ENCODE results near the gene TROAP. TPM values are rescaled to one million over a fixed set of nuclear protein-coding genes. Genes with fewer than 3 reads are reported as not detected.
"Not testable (repeated sequence)": the region's sequence is repeated elsewhere in the genome, so short reads cannot be mapped to it uniquely, and the experiment has no call there.

The TROAP gene
- total RNA-seq, 1 donor from 2014 or later = 4.8 TPM

DNA sequence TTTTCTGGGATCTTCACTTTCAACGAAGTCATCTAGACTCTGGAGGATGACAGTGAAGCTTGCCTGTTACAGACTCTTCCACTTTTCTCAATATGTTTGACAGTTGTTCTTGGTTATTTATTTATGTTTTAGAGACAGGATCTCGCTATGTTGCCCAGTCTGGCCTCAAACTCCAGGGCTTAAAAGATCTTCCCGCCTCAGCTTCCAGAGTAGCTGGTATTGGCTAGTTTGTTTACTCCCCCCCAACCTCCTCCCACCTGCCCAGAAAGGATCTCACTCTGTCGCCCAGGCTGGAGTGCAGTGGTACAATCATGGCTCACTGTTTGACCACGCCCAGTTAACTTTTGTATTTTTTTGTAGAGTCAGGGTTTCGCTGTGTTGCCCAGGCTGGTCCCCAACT is 47.5 kb downstream of the TROAP start:
- Histone ChIP-seq H3K4me3 (ENCODE audit: low read depth, low read length) (no peak overlapping the region), H3K36me3 (ENCODE audit: control insufficient read depth, insufficient read depth, low read length) (no peaks in the 10 kb centered on the region), H3K27me3 (ENCODE audit: control insufficient read depth, insufficient read depth, low read length) (no peaks in the 10 kb centered on the region)
- TF ChIP-seq, protein P1, sequence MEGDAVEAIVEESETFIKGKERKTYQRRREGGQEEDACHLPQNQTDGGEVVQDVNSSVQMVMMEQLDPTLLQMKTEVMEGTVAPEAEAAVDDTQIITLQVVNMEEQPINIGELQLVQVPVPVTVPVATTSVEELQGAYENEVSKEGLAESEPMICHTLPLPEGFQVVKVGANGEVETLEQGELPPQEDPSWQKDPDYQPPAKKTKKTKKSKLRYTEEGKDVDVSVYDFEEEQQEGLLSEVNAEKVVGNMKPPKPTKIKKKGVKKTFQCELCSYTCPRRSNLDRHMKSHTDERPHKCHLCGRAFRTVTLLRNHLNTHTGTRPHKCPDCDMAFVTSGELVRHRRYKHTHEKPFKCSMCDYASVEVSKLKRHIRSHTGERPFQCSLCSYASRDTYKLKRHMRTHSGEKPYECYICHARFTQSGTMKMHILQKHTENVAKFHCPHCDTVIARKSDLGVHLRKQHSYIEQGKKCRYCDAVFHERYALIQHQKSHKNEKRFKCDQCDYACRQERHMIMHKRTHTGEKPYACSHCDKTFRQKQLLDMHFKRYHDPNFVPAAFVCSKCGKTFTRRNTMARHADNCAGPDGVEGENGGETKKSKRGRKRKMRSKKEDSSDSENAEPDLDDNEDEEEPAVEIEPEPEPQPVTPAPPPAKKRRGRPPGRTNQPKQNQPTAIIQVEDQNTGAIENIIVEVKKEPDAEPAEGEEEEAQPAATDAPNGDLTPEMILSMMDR (IDR thresholded peaks at IDR 0.05; ENCODE audit: insufficient read depth, low read length, poor library complexity, severe bottlenecking) = no peak
- DNase-seq (ENCODE audit: low read depth) = no peak

DNA sequence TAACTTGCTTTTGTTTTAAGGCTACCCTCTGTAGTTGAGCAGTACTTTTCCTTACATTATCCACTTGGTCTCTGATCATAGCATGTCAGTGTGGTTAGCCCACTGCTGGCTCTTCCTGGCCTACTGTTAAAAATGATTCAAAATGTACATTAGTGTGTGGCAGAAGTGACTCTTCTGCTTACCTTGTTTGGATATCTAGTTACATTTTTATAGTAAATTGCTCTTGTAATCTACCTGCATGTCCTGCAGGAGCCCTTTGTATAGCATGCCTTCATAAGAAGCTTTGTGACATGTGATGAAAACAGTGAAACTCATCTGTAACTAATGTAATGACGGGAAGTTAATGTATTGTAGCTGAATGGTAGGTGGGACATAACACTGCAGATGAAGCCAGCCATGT is 52.4 kb downstream of the TROAP start:
- no peaks in the 10 kb centered on the region for H3K36me3 ChIP-seq (ENCODE audit: control insufficient read depth, insufficient read depth, low read length)
- H3K27me3 ChIP-seq (ENCODE audit: control insufficient read depth, insufficient read depth, low read length) = no peaks in the 10 kb centered on the region
- TF ChIP-seq, protein P1 (IDR thresholded peaks at IDR 0.05; ENCODE audit: insufficient read depth, low read length, poor library complexity, severe bottlenecking) = no peak
- no peak for DNase-seq (ENCODE audit: low read depth)
- no peak overlapping the region for H3K4me3 ChIP-seq (ENCODE audit: low read depth, low read length)

DNA sequence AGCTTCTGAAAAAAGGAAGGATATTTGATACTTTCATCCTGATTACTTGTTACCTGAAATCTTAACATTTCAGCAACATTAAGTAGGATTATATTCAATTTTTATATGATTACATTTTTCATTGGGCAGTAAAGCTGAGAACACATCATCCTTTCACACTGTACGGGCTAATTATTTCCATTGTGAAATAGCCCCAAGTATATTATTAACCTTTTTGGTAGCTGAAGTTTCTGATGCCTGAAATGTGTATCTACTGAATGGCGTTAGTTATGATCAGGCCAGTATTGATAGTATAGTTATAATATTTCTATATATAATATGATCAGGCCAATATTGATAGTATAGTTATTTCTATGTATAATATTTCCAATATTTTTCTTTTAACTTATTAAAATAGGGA is 54.3 kb downstream of the TROAP start:
- no peak for DNase-seq (ENCODE audit: low read depth)
- TF ChIP-seq, protein P1 (IDR thresholded peaks at IDR 0.05; ENCODE audit: insufficient read depth, low read length, poor library complexity, severe bottlenecking) = no peak

DNA sequence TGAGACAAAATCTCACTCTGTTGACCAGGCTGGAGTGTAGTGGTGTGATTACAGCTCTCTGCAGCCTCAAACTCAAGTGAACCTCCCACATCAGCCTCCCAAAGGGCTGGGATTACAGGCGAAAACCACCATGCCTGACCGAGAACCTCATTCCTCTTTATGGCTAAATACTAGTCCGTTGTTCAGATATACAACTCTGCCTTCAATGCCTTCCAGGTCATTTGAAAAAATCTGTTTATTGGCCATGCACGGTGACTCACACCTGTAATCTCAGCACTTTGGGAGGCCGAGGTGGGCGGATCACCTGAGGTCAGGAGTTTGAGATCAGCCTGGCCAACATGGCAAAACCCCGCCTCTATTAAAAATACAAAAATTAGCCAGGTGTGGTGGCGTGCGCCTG is 57.1 kb downstream of the TROAP start:
- not testable (repeated sequence) for DNase-seq (ENCODE audit: low read depth); H3K4me3 ChIP-seq (ENCODE audit: low read depth, low read length); H3K36me3 ChIP-seq (ENCODE audit: control insufficient read depth, insufficient read depth, low read length); H3K27me3 ChIP-seq (ENCODE audit: control insufficient read depth, insufficient read depth, low read length)

More for the DNA sequence above, 54.3 kb downstream of the TROAP start:
- no peaks in the 10 kb centered on the region for H3K36me3 ChIP-seq (ENCODE audit: control insufficient read depth, insufficient read depth, low read length)
- H3K27me3 ChIP-seq (ENCODE audit: control insufficient read depth, insufficient read depth, low read length) = no peaks in the 10 kb centered on the region
- H3K4me3 ChIP-seq (ENCODE audit: low read depth, low read length) = no peak overlapping the region

Other genes with a start within 250 kb of the TROAP start
- 0.04 TPM in 1 of 2 replicates, not detected in the other for gene DHH, start 228.5 kb upstream of the TROAP start, total RNA-seq
- gene LMBR1L, start 212.4 kb upstream of the TROAP start, total RNA-seq = 67.9 and 74.3 TPM in 2 replicates
- gene TUBA1B, start 191.9 kb upstream of the TROAP start, total RNA-seq = 739 and 794 TPM in 2 replicates
- gene TUBA1A, start 134.2 kb upstream of the TROAP start, total RNA-seq = 883 and 997 TPM in 2 replicates
- 544 and 682 TPM in 2 replicates for gene TUBA1C, start 58.2 kb upstream of the TROAP start, total RNA-seq
- gene PRPH, start 28.1 kb upstream of the TROAP start, total RNA-seq = 0.21 and 0.41 TPM in 2 replicates
- gene C1QL4, start 13.9 kb downstream of the TROAP start, total RNA-seq = not detected in 2 replicates
- 1.2 and 1.6 TPM in 2 replicates for gene DNAJC22, start 23.6 kb downstream of the TROAP start, total RNA-seq
- gene SPATS2, start 44.2 kb downstream of the TROAP start, total RNA-seq = 8.8 and 18.2 TPM in 2 replicates
- 0.21 and 0.41 TPM in 2 replicates for gene KCNH3, start 215.8 kb downstream of the TROAP start, total RNA-seq
- 76.3 and 79.7 TPM in 2 replicates for gene MCRS1, start 244.9 kb downstream of the TROAP start, total RNA-seq

All from kidney epithelial cell (primary cell).